SKM-1 treated with dmso at 0.1 percent for 144 hours (cell line): ENCODE results near the gene RASA3.
"Not testable (repeated sequence)": the region's sequence is repeated elsewhere in the genome, so short reads cannot be mapped to it uniquely, and the experiment has no call there.

ENCODE experiments used
- DNase-seq: peaks from one replicate; lab custom pipeline; 2025; ENCODE audit not compliant: unreplicated experiment; lab: John Stamatoyannopoulos, UW

The RASA3 gene

DNA sequence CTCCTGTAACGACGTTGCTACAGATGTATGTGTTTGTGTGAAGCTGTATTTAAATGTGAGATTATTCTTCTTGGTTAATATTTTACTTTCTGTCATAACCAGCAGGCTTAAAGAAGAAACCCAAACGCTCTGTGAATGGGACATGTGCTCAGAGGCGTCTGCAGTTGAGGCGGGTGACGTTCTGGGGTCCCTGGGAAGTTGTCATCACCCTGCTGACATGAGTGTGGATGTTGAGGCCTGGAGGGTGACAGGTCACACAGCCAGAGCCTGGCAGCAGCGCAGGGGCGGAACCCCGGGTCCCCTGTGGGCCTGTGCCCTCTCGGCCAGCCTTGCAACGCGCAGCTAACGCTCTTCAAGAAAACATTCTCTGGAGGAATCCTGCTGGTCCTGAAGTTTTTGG, 16.6 kb downstream of the RASA3 start:
- no peak for DNase-seq

DNA sequence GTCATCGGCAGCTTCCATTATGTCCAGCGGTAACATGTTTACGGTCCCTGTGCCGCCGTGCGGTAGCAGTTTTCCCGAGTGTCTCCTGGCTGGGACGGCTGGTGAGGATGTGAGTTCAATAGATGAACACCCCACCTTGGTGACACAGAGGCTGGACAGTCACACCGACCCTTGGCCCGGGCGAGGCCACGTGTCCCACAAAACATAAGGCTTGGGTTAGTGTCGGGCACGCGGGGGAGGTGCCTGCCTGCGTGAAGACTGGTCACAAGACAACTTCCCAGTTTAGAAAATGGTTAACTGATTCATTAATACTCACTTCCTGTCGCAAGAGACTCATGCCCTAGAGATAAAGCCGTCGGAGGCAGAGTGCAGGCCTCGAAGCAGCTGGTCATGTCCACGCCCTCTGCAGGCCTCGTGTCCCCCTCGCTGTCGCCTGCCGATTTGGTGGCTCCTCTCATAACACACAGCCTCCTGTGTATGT, 17.2 kb downstream of the RASA3 start:
- DNase-seq, result peak; percentile 41

DNA sequence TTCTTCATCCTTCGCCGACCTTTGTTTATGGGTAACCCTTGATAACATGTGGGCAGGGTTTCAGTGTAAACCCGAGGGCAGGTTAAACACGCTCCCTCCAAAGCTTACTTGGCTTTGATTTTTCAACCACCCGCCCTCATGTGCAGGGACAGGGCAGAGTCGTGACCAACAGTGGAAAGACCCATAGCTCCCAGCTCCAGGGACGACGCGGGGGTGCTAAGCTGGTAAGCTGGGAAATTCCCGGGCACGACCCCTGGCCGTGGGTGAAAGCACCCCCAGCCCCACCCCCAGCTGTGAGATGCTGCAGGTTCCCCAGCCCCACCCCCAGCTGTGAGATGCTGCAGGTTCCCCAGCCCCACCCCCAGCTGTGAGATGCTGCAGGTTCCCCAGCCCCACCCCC, 17.8 kb downstream of the RASA3 start:
- not testable (repeated sequence) for DNase-seq

DNA sequence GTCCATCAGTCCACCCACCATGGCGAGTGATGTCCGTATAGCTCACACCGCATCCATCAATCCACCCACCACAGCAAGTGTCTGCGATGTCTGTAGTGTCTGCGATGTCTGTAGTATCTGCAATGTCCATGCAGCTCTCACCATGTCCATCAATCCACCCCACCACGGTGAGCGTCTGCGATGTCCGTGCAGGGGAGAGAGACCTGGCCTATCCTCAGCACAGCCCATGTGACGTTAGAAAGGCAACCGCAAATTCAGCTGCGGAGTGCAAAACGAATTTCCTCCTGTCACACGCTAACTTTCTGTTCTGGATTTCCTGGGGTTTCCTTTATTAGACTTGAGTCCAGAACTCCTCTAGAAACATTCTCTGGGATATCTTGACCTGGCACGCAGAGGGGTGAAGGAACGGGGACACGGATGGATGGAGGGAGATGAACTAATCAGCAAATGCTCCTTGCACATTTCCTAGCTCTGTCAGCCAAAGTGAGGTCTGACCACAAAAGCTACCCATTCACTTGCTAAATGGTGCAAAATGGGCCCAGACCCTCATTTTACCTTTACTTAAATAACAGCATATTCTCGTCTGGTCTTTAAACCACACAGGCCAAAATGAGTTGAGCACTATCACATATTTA, 18.3 kb downstream of the RASA3 start:
- no peak for DNase-seq

DNA sequence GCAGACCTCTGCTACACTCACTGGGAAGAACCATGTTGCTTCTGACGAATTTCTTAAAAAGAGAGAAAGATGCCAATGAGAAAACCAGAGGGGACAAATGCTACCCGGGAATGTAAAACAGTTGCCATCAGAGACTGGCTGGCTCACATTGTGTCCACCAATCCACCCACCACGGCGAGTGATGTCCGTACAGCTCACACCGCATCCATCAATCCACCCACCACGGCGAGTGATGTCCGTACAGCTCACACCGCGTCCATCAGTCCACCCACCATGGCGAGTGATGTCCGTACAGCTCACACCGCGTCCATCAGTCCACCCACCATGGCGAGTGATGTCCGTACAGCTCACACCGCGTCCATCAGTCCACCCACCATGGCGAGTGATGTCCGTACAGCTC, 19.0 kb downstream of the RASA3 start:
- DNase-seq, result not testable (repeated sequence)

DNA sequence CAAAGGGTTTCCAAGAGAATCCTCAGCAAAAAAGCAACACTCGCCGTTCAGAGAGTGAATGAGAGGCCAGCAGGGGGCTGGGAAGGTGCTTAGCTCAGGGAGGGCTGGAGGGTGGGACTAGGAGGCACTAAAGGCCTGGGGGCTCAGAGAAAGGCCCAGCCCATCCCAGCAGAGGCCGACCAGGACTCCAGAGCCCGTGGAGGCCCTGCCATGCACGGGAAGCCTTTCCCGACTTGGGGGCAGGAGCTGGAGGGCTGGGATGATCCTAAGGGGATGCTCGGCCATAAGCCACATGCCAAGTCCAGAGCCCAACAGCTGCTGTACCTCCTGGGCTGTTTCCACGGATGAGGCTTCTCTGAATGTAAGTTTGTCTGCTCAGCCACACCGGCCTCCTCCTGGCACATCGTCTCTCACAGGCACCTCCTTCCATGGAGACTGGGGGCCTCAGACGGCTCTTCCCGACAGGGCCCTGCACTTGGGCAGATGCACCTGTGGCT, 19.5 kb downstream of the RASA3 start:
- DNase-seq, result no peak

DNA sequence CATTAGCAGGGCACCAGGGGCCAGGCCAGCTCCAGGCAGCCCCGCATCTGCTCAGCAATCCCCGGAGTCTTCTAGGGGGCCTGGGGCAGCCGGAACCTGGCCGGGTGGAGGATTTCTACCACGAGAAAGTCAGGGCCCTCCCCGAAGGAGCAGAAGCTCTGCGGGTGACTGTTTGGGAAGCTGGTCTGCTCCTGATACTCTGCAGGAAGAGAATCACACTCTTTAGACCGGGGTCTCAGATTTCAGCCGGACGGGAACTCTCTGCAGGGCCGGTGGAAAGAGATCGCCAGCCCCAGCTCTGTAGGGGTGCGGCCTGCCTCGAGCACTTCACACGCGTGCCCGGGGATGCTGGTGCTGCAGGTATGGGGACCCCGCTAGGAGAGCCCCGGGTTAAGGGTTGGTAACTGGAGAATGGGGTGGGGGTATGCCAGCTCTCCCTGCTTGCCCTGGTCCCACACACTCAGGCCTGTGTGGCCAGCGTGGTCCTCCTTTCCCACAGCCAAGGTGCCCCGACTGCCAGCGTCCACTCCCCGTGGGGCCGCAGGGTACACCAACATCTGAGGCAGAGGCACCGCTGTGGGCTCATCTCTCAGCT, 20.1 kb downstream of the RASA3 start:
- no peak for DNase-seq

DNA sequence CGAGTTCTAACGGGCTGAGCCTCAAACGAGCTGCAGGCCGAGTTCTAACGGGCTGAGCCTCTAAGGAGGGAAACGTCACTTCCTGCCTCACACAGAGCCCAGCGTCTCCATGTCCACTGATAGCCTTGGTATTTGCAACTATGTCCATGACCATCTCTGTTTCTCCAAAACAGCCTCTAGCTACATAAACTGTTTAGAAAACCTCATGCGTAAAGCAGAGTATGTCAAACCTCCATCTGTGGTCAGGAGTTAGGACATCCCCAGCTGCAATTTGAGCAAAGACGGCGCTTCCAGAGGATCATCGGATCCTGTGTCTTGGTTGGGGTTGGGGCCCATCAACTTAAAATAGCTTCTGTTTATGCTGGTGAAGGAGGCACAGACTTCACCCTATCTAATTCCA, 20.8 kb downstream of the RASA3 start:
- no peak for DNase-seq

DNA sequence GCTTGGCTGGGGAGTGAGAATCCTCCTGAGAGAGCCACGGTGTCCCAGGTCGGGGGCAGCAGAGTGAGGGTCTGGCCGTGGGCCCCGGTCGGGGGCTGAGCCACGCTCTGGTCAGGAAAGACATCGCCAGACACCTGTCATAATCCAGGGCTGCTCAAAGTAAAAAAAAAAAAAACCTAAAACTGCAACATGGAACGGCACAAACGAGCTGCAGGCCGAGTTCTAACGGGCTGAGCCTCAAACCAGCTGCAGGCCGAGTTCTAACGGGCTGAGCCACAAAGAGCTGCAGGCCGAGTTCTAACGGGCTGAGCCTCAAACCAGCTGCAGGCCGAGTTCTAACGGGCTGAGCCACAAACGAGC, 21.6 kb downstream of the RASA3 start:
- DNase-seq, result not testable (repeated sequence)

DNA sequence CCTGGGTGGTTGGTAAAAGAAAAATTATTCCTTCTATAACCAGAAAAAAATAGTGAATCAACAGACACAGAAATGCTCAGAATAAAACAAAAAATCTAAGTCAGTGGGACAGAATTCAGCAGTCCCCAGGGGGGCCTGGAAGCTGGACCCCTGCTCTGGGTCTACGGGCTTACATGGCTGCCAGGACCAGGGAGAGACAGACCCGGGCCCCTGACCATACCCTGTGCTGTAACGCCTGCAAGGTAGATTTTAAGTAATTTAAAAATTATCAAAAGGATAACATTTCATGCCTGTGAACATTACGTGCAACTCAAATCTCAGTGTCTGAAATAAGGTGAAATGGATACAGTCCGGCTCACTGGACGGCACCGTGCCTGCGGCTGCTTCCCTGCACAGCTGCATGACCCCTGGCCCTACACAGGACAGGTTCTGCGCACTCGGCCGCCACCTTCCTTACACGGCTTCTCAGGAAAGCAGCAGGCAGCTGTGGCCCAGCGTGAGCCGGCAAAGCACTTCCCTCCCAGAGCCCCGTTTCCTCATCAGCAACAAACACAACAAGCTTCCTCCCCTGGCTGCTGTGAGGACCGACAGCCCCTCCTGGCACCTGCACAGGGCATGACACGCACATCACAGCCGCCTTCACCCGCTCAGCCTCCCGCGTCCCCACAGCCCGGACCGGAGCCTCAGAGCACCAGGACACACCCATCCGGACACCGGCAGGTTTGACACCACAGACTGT, 22.2 kb downstream of the RASA3 start:
- peak; percentile 46 for DNase-seq

DNA sequence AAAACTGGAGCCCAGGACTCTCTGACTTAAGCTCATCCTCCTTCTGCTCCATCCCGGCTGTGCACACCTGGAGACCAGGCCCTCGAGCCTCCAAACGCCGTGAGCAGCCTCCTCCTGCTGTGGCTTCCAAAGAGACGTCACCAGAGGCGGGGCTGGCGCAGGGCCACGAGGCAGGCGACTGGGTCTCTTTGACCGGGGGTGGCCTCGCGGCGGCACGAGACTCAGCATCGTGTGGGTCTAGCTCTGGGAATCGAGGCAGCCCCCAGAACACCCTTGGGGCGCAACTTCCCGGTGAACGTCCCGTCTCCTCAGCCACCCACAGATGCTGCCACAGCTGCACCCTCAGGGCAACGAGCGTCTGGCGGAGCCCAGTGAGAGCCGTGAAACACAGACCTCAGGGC, 22.8 kb downstream of the RASA3 start:
- DNase-seq, result no peak

DNA sequence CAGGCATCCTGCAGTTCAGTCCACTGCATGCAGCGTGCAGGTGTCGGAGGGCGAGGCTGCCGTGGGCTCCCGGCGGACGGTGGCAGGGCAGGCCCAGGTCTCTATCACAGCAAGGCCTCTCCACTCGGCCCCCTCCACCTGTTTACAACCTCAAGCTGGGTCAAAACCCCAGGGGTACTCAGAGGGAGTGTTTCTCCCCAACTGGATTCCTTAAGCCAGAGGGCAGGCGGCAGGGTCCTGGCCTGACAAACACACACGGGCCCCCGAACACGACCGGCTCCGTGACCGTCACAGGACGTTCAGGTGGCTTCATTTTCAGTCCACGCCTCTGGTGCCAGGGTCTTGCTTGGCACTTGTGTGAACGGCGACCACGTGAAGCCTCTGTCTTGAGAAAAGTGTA, 23.5 kb downstream of the RASA3 start:
- DNase-seq, result no peak

DNA sequence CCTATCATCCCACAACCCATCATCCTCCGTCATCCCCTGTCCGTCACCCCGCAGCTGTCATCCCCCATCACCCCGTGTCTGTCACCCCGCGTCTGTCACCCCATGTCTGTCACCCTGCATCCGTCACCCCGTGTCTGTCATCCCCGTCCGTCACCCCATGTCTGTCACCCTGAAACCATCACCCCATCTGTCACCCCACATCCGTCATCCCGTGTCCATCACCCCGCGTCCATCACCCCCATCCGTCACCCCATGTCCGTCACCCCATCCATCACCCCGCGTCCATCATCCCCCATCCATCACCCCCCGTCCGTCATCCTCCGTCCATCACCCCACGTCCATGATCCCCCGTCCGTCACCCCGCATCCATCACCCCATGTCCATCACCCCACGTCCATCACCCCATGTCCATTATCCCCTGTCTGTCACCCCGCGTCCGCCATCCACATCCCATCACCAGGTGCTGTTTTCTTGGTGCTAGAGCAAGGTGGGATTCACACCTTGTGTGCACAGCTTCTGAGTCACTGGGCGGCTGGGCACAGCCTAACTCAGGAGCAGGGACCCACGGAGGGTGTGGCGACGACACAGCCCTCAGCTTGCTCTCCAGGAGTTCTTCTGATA, 24.2 kb downstream of the RASA3 start:
- no peak for DNase-seq

DNA sequence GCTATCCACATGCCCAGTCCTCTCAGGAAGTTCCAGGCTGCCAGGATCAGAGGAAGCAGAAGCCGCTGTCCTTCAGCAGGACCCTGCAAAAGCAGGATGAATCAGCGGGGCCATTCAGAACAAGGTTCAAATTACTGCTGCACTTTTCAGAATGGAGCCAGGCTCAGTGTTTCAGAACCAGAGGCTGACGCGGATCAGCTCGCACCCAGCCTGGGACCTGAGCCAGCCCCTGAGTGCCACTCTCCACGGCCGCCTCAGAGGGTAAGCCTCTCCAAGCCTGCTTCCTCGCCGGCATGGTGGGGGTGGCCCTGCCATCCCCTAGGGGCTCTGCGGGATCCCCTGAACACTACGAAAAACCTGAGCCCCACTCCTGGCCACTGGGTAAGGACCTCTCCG, 24.7 kb downstream of the RASA3 start:
- no peak for DNase-seq

DNA sequence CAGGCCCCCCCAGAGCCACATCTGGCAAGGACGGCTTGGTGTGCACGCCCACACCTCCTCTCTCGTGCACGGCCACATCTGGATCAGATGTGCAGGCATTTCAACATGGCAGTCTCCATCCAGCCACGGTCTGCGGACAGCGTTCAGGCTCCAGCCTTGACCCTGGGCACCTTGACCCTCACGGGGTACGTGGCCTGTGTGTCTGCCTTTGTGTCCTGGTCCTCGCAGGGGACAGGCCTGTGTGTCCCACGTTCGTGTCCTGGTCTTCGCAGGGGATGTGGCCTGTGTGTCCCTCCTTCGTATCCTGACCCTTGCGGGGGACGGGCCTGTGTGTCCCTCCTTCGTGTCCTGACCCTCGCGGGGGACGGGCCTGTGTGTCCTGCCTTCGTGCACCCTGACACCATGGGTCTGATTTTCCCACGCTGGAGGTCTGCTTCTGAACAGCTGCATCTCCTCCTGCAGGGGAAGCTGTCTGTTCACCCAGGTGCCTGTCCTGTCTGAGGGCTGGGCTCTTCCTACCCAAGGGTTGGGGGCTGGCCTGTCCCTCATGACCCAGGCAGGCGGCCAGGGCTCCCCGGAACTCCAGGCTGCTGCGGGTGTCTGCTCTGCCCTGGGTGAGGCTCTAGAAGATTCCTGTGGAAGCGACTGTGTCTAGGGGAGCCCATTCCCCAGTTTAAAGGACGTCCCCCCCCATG, 25.3 kb downstream of the RASA3 start:
- DNase-seq, result no peak

DNA sequence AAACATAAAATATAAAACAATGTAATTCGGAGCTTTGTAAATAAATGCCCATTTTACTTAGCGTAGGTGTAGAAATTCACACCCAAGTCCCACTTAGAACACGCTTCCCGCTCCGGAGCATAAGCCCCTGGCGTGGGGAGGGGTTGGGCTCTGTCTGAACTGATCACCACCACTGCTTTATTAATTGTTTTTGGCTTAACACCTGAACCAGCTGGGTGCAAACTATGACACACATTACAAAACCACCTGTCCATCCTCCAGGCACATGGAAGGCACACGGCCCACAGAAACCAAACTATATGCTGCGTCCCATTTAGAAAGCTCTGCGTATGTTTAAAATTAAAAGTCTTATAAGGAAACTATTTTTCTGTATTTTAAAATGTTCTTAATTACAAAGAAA, 25.9 kb downstream of the RASA3 start:
- DNase-seq, result no peak

DNA sequence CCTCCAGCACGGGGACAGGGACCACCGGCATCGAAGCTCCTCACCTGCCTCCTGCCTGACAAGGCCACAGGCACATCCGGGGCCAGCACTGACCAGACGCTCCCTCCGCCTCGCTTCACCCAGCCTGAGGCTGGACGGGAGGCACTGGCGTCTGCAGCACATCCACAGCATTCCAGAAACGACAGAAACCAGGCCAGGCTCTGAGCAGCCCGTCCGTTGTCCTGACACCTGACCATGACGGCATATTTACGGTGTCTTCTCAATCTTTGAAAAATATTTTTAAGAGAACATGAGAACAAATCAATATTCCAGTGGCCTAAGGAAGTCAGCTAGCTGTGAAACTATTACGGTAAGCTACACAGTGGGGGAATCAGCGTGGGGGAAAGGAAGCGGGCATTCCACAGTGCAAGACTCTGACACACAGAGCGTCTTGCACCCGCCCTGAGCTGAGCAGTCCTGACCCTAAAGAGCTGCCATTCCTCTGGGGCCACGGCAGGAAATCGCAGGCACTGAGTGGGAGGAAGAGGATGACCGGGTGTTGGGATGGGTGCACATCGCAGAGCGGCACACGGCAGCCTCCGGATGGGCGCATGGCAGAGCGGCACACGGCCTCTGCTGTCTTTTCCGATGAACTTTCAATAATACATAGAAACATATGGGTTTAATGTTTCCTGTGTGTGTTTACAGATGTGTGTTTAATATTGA, 26.8 kb downstream of the RASA3 start:
- DNase-seq, result no peak

DNA sequence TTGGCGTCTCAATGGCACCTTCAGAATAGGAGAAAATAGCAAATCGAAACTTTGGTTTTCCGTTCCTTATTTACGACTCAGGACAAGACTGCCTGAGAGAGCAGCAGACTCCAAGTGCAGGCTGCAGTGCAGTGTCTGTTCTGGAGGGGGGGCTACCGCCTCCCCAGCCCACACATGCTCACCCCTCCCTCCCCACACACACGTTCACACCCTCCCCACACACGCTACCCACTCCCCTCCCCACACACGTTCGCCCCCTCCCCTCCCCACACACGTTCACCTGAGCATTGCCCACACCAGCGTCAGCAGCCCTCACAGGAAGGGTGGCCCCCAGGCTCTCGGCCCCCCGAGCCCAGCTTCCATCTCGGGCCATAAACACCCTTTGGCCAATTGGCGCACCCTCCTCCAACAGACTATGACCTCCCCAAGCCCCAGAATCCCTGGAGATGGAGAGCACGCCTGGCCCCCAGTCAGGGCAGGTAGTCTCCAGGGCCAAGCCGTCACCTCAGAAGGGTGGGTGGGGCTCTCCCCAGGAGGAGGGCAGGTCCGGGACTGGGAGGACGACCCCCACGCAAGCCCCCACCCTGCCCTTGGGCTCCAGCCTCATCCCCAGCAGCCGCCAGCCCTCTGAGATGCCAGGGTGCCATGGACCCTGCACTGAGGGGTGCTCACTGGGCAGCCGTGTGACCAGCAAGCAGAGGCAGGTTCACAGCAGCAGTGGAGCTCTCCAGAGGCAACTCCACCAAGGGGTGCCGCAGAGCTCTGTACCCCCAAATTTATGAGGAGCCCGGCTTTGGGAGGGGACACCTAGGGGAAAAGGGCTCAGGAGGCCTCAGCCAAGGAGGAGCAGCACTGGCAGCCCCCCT, 27.5 kb downstream of the RASA3 start:
- DNase-seq, result no peak

DNA sequence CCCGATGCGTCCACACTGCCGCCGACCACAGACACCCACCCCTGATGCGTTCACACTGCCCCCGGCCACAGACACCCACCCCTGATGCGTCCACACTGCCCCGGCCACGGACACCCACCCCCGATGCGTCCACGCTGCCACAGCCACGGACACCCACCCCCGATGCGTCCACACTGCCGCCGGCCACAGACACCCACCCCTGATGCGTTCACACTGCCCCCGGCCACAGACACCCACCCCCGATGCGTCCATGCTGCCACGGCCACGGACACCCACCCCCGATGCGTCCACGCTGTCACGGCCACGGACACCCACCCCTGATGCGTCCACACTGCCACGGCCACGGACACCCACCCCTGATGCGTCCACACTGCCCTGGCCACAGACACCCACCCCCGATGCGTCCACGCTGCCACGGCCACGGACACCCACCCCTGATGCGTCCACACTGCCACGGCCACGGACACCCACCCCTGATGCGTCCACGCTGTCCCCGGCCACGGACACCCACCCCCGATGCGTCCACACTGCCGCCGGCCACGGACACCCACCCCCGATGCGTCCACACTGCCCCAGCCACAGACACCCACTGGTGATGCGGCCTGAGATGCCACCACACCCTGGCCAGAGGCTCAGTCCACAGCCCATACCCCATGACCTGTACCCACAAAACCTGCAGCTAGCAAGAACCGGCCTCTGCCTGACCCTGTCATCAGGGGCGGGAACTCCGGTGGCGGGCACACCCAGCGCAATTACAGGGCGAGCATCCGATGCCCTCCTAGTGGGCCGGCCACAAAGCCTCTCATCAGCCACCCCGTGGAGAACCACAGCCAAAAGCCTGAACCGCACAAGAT, 28.4 kb downstream of the RASA3 start:
- DNase-seq, result no peak
